GM23338 (cell line): ENCODE data around the gene AHNAK. TPM values are rescaled to one million over a fixed set of nuclear protein-coding genes. Genes with fewer than 3 reads are reported as not detected.

Experiments
- ATAC-seq: fragments of 200-7000 bp; cut with Tn5 transposase; 3 replicates; pipeline ENCODE4 v1.9.1; 2020
- DNase-seq: peaks from one replicate; pipeline ENCODE4 v3.0.0-alpha.2; 2015; ENCODE audit warnings: low spot score
- H2AFZ ChIP-seq: fragments of 200-600 bp; sonication (generic); 2 replicates; pipeline ENCODE4 v1.8.0; 2016; ENCODE audit warnings: antibody characterized with exemption, mild to moderate bottlenecking, moderate library complexity
- H3F3A ChIP-seq: fragments of 200-600 bp; sonication (generic); replicated peaks from 2 replicates; pipeline ENCODE4 v1.8.0; 2017; ENCODE audit warnings: antibody characterized with exemption, mixed run types, low read depth
- H3K27ac ChIP-seq: fragments of 200-600 bp; sonication (generic); 2 replicates; pipeline ENCODE4 v1.6.1; 2016; ENCODE audit warnings: low read depth
- H3K27me3 ChIP-seq: fragments of 200-600 bp; sonication (generic); 2 replicates; pipeline ENCODE4 v1.8.0; 2016; ENCODE audit warnings: mild to moderate bottlenecking, mixed run types, moderate library complexity; ENCODE audit not compliant: insufficient read depth
- H3K36me3 ChIP-seq: fragments of 200-600 bp; sonication (generic); 2 replicates; pipeline ENCODE4 v1.8.0; 2016; ENCODE audit warnings: mild to moderate bottlenecking; ENCODE audit not compliant: insufficient read depth
- H3K4me1 ChIP-seq: fragments of 200-600 bp; sonication (generic); 2 replicates; pipeline ENCODE4 v1.8.0; 2016; ENCODE audit warnings: mild to moderate bottlenecking, moderate library complexity; ENCODE audit not compliant: insufficient read depth
- H3K4me2 ChIP-seq: fragments of 200-600 bp; sonication (generic); 2 replicates; pipeline ENCODE4 v1.7.1; 2017; ENCODE audit warnings: mixed run types
- H3K4me3 ChIP-seq: fragments of 200-600 bp; sonication (generic); 2 replicates; pipeline ENCODE4 v1.6.1; 2016; ENCODE audit warnings: mixed run types
- H3K79me2 ChIP-seq: fragments of 200-600 bp; sonication (generic); replicated peaks from 2 replicates; pipeline ENCODE4 v1.8.0; 2017; ENCODE audit warnings: mild to moderate bottlenecking; ENCODE audit not compliant: insufficient read depth
- H3K9me2 ChIP-seq: fragments of 200-600 bp; sonication (generic); 2 replicates; pipeline ENCODE4 v1.8.0; 2017; ENCODE audit not compliant: insufficient read depth
- H4K20me1 ChIP-seq: fragments of 200-600 bp; sonication (generic); replicated peaks from 2 replicates; pipeline ENCODE4 v1.8.0; 2017; ENCODE audit warnings: mild to moderate bottlenecking; ENCODE audit not compliant: insufficient read depth
- H3K27ac Mint-ChIP-seq: 2 replicates; pipeline ENCODE4 v1.8.0; 2020; ENCODE audit warnings: inconsistent platforms, mild to moderate bottlenecking, moderate library complexity, mixed read lengths
- H3K27me3 Mint-ChIP-seq: 3 replicates; pipeline ENCODE4 v1.8.0; 2022; ENCODE audit warnings: low read depth, mild to moderate bottlenecking, moderate library complexity, mixed read lengths, inconsistent platforms; ENCODE audit not compliant: insufficient read depth, poor library complexity
- H3K36me3 Mint-ChIP-seq: 3 replicates; pipeline ENCODE4 v1.8.0; 2021; ENCODE audit warnings: low read depth, mild to moderate bottlenecking, inconsistent platforms, moderate library complexity, mixed read lengths
- H3K4me1 Mint-ChIP-seq: 3 replicates; pipeline ENCODE4 v1.8.0; 2020; ENCODE audit warnings: mild to moderate bottlenecking, inconsistent platforms, mixed read lengths
- H3K4me3 Mint-ChIP-seq: 3 replicates; pipeline ENCODE4 v1.8.0; 2021; ENCODE audit warnings: moderate library complexity, mild to moderate bottlenecking, inconsistent platforms, mixed read lengths
- H3K9me3 Mint-ChIP-seq: 3 replicates; pipeline ENCODE4 v1.8.0; 2020; ENCODE audit warnings: moderate library complexity, mild to moderate bottlenecking, inconsistent platforms, mixed read lengths
- CTCF ChIP-seq, 2 experiments: fragments of 200-600 bp in 1 of 2; sonication (generic) in 1 of 2; conservative IDR thresholded peaks; 2 replicates each; pipeline versions ENCODE4 v1.5.1 to v1.6.1; 2016 to 2017; ENCODE audit warnings: antibody characterized with exemption in 2 of 2, low read depth in 2 of 2, mild to moderate bottlenecking in 2 of 2, moderate library complexity in 1 of 2
- ETS1 ChIP-seq: IDR thresholded peaks from 2 replicates; pipeline ENCODE4 v1.6.1; 2016; ENCODE audit warnings: antibody characterized with exemption
- EZH2 ChIP-seq: fragments of 200-600 bp; sonication (generic); IDR thresholded peaks from one replicate; pipeline ENCODE4 v1.8.0; 2017; ENCODE audit warnings: antibody characterized with exemption, mild to moderate bottlenecking, low read depth; ENCODE audit not compliant: unreplicated experiment
- EZH2phosphoT487 ChIP-seq: fragments of 200-600 bp; sonication (generic); IDR thresholded peaks from one replicate; pipeline ENCODE4 v1.8.1; 2018; ENCODE audit warnings: antibody characterized with exemption; ENCODE audit not compliant: unreplicated experiment
- JUNB ChIP-seq: IDR thresholded peaks from one replicate; pipeline ENCODE4 v1.6.1; 2016; ENCODE audit warnings: antibody characterized with exemption; ENCODE audit not compliant: unreplicated experiment
- NANOG ChIP-seq: IDR thresholded peaks from 2 replicates; pipeline ENCODE4 v1.6.1; 2016; ENCODE audit warnings: antibody characterized with exemption, borderline replicate concordance
- POLR2AphosphoS5 ChIP-seq: IDR thresholded peaks from 2 replicates; pipeline ENCODE4 v1.6.1; 2016; ENCODE audit warnings: antibody characterized with exemption, low read depth
- REST ChIP-seq: IDR thresholded peaks from one replicate; pipeline ENCODE4 v1.6.1; 2018; ENCODE audit warnings: antibody characterized with exemption; ENCODE audit not compliant: unreplicated experiment
- STAT1 ChIP-seq: IDR thresholded peaks from one replicate; pipeline ENCODE4 v1.6.1; 2016; ENCODE audit warnings: antibody characterized with exemption; ENCODE audit not compliant: unreplicated experiment
- ZNF114 ChIP-seq: fragments of 250-450 bp; sonication (Bioruptor Pico); IDR thresholded peaks from 2 replicates; pipeline ENCODE4 v1.5.0; 2020; ENCODE audit warnings: mild to moderate bottlenecking, moderate library complexity
- ZNF331 ChIP-seq: fragments of 250-450 bp; sonication (Bioruptor Pico); IDR thresholded peaks from 2 replicates; pipeline ENCODE4 v1.5.0; 2020; ENCODE audit warnings: low read depth, mild to moderate bottlenecking, moderate library complexity
- polyA plus RNA-seq: library from polyadenylated mRNA; unstranded; fragments of >200 nt; fragmentation: Nextera tagmentation; extraction: Ambion mirVana; gene quantifications from 2 replicates; pipeline ENCODE4 v1.2.1, GENCODE V29; 2016
- total RNA-seq: library from RNA; depleted of rRNA; stranded (reverse); fragments of >200 nt; shearing (Covaris generic); gene quantifications from 2 replicates; pipeline ENCODE4 v1.2.3, GENCODE V29; 2014

AHNAK gene
- total and polyA plus RNA-seq, 2 experiments from 2014 or later = 0.91 to 2.1 TPM

- TF ChIP-seq POLR2AphosphoS5 (no peak), EZH2 (no peak), EZH2phosphoT487 (no peak), ZNF114 (no peak), ZNF331 (CRISPR knock-in tag) (no peak), REST (no peak), ETS1 (no peak), NANOG (no peak)
Observed at GRCh38 chr11:62498492-62499286, 47.9 kb downstream of the AHNAK start (continued).

DNA sequence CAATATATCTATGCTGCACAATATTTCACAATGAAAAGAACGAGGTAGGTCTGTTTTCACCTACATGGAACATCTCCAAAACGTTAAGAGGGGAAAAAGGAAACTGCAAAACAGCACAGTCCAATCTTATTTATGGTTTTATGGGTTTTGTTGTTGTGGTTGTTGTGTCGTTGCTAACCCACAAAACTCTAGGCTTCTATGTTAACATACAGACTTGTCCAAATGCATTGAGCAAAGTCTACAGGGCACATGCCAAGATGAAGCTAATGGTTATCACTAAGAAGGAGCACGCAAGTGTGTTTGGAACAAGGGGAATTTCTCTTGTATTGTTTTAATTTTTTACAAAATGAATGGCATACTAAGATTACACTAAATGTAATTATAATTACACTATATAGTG is 48.6 kb downstream of the AHNAK start:
- Mint-ChIP-seq H3K27me3 (peaks cover 10% of the 10 kb centered on the region), H3K27ac (no peak overlapping the region), H3K4me3 (no peak overlapping the region), H3K4me1 (peaks cover 28% of the 10 kb centered on the region), H3K36me3 (no peaks in the 10 kb centered on the region), H3K9me3 (no peaks in the 10 kb centered on the region)
- Histone ChIP-seq H3K4me2 (no peak overlapping the region), H3K4me3 (no peak overlapping the region), H3F3A (no peaks in the 10 kb centered on the region; the same call in 1 of the 2 replicates), H3K4me1 (peaks cover 16% of the 10 kb centered on the region; the same call in 1 of the 2 replicates), H2AFZ (no peak overlapping the region), H3K27me3 (no peaks in the 10 kb centered on the region; the same call in 1 of the 2 replicates), H3K27ac (no peak overlapping the region), H3K9me2 (no peaks in the 10 kb centered on the region), H4K20me1 (no peaks in the 10 kb centered on the region), H3K79me2 (no peaks in the 10 kb centered on the region), H3K36me3 (no peaks in the 10 kb centered on the region)
- DNase-seq (no peak), ATAC-seq (no peak)
- TF ChIP-seq STAT1 (no peak), POLR2AphosphoS5 (no peak), JUNB (no peak), ZNF114 (no peak), EZH2 (no peak), REST (no peak), CTCF (conservative IDR thresholded peaks at IDR 0.05; ENCODE audit: low read depth in 2 of 2) (no peak), ETS1 (no peak)
